ENCODE results near the gene MUC5AC. TPM values are rescaled to one million over a fixed set of nuclear protein-coding genes. Genes with fewer than 3 reads are reported as not detected.
"Not testable (repeated sequence)": the region's sequence is repeated elsewhere in the genome, so short reads cannot be mapped to it uniquely, and the experiment has no call there.

Gene MUC5AC
- total RNA-seq, 6 experiments from 2014 or later = not detected

DNA sequence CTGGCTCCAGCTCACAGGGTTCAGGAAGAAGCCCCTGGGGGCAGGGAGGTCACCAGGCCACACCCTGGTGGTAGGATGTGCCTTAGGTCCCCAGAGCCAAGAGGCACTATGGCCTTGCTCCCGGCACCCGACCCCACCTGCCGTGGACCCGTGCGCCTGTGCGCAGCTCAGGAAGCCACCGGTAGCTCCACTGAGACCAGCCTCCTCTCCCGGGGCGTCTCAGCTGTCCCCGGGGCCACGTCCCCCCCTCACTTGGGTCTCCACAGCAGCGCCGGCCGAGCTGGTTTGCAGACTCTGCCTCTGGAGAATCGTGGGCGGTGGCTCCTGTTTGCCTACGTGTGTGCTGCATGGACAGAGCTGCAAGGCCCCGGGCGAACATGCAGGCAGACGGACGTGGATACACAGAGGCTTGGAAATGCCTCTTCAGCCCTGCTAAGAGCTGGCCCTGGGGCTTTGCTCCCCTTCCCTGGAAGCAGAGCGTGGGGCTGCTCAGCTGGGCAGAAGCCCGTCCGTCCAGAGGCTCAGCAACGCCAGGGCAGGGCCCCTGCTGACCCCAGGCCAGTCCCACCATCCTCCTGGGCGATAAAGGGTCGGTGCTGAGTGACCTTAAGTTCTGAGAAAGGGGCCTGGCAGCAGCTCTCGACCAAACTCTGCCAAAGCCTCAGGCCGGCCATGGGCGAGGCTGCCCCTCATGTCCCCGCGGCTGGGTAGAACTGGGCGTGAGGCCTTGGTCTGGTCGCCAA lies 49.8 kb downstream of the MUC5AC start:
- no peak overlapping the region for H3K4me3 Mint-ChIP-seq
- DNase-seq = no peak
- peaks cover 7% of the 10 kb centered on the region; the same call in 1 of the 2 replicates for H3K36me3 Mint-ChIP-seq (ENCODE audit: low read depth)
- no peak overlapping the region for H3K27ac Mint-ChIP-seq
- TF ChIP-seq, protein P1, sequence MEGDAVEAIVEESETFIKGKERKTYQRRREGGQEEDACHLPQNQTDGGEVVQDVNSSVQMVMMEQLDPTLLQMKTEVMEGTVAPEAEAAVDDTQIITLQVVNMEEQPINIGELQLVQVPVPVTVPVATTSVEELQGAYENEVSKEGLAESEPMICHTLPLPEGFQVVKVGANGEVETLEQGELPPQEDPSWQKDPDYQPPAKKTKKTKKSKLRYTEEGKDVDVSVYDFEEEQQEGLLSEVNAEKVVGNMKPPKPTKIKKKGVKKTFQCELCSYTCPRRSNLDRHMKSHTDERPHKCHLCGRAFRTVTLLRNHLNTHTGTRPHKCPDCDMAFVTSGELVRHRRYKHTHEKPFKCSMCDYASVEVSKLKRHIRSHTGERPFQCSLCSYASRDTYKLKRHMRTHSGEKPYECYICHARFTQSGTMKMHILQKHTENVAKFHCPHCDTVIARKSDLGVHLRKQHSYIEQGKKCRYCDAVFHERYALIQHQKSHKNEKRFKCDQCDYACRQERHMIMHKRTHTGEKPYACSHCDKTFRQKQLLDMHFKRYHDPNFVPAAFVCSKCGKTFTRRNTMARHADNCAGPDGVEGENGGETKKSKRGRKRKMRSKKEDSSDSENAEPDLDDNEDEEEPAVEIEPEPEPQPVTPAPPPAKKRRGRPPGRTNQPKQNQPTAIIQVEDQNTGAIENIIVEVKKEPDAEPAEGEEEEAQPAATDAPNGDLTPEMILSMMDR (IDR thresholded peaks at IDR 0.05) = no peak
- H3K9me3 Mint-ChIP-seq = peaks cover 22% of the 10 kb centered on the region
- peaks cover 14% of the 10 kb centered on the region; the same call in 1 of the 2 replicates for H3K27me3 Mint-ChIP-seq (ENCODE audit: insufficient read depth)
- H3K4me1 Mint-ChIP-seq (ENCODE audit: low read depth) = no peaks in the 10 kb centered on the region

DNA sequence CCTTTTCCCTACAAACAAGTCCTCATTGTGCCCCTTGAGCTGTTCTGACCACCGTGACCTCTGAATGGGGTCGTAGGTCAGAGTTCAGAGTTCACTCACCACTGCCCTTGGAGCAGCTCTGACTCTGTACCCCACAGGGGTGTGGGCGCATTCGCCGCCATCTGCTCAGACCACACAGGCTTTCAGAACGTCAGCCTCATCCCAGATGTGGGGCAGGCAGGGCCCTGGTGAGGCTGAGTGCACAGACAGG lies 50.3 kb downstream of the MUC5AC start:
- Mint-ChIP-seq H3K27ac (no peak overlapping the region), H3K9me3 (peaks cover 23% of the 10 kb centered on the region), H3K36me3 (ENCODE audit: low read depth) (peaks cover 7% of the 10 kb centered on the region; the same call in 1 of the 2 replicates), H3K27me3 (ENCODE audit: insufficient read depth) (peaks cover 14% of the 10 kb centered on the region; the same call in 1 of the 2 replicates), H3K4me1 (ENCODE audit: low read depth) (no peaks in the 10 kb centered on the region), H3K4me3 (no peak overlapping the region)
- TF ChIP-seq, protein P1 (IDR thresholded peaks at IDR 0.05) = no peak
- DNase-seq = no peak

DNA sequence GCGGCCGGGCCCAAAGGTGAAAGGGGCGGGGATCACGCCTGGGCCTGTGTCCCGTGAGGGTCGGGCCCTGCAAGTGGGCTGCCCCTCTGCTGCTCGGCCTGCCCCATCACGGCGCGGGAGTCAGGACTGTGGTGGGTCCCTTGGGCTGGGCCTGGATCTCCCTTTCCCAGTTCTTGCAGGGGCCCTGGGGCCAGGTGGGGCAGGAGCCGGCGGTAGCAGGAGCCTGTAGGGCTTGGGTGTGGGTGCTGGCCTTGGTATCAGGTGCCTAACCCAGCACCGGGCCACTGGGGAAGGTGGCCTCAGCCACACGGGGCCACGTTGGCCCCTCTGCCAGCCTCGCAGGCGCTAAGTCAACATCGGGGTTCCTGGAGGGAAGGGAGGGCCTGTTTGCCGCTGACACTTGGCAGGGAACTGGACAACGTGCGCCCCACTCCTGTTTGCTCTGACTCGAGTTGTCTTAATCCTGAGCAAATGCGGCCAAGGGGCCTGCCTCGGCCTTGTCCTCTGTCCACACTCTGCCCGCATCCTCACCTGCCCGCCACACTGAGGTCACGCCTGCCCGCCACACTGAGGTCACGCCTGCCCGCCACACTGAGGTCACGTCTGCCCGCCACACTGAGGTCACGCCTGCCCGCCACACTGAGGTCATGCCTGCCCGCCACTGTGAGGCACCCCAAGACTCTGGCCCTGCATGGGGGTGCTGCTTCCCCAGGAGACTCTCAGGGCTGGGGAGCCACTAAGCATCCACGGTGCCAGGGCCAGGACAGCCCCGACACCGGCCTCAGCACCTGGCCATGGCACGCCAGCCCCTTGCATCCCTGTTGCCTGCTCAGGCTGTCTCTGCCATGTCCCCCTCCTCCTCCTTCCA lies 50.9 kb downstream of the MUC5AC start:
- Mint-ChIP-seq H3K4me3 (no peak overlapping the region), H3K9me3 (peaks cover 23% of the 10 kb centered on the region), H3K4me1 (ENCODE audit: low read depth) (no peaks in the 10 kb centered on the region), H3K27me3 (ENCODE audit: insufficient read depth) (peaks cover 14% of the 10 kb centered on the region; the same call in 1 of the 2 replicates), H3K27ac (no peak overlapping the region), H3K36me3 (ENCODE audit: low read depth) (peaks cover 7% of the 10 kb centered on the region; the same call in 1 of the 2 replicates)
- TF ChIP-seq, protein P1 (IDR thresholded peaks at IDR 0.05) = no peak
- DNase-seq = no peak

DNA sequence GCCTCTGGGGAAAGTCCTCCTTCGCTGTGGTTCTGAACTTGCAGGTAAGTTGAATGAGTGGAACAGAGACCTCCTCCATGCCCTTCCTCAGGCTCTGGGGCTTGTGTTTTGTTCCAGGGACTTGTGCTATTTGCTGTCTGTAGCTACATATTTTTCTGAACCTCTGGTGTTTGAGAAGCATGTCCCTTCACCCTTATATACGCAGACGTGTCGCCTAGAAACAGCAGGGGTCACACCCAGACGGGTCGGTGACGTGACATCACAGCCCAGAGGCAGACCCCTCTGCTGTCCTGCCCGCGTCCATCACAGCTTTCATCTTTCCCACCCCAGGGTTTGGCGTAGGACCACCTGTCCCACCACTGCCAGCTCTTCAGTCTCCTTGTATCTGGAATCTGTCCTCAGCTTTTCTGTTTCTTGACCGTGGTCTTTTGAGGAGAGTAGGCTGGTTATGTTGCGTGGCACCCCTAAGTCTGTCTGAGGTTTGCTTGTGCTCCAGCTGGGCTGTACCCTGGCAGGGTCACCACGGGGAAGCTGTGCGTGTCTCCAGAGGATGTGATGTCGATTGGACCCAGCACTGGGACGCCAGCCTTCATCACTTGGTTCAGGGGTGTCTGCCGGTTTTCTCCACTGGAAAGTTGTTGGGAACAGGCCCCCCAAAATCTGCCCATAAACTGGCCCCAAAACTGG lies 51.8 kb downstream of the MUC5AC start:
- H3K4me1 Mint-ChIP-seq (ENCODE audit: low read depth) = no peaks in the 10 kb centered on the region
- H3K27me3 Mint-ChIP-seq (ENCODE audit: insufficient read depth) = peaks cover 14% of the 10 kb centered on the region; the same call in 1 of the 2 replicates
- peaks cover 7% of the 10 kb centered on the region; the same call in 1 of the 2 replicates for H3K36me3 Mint-ChIP-seq (ENCODE audit: low read depth)

DNA sequence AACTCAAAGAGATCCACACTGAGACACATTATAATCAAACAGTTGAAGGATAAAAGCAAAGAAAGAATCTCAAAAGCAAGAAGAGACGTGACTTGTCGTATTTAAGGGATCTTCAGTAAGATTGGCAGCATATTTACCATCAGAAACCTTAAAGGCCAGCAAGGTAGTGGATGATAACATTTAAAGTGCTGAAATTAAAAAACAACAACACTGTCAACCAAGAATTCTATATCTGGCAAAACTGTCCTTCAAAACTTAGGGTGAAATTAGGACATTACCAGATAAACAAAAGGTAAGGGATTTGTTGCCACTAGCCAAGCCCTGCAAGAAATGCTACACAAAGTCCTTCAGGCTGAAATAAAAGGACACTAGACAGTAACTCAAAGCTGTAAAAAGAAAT lies 54.1 kb downstream of the MUC5AC start:
- Mint-ChIP-seq H3K36me3 (ENCODE audit: low read depth) (peaks cover 7% of the 10 kb centered on the region; the same call in 1 of the 2 replicates), H3K9me3 (peaks cover 23% of the 10 kb centered on the region), H3K27me3 (ENCODE audit: insufficient read depth) (peaks cover 17% of the 10 kb centered on the region), H3K4me1 (ENCODE audit: low read depth) (no peaks in the 10 kb centered on the region), H3K4me3 (no peak overlapping the region), H3K27ac (no peak overlapping the region)
- DNase-seq = no peak
- TF ChIP-seq, protein P1 (IDR thresholded peaks at IDR 0.05) = no peak

More for the DNA sequence above, 51.8 kb downstream of the MUC5AC start:
- H3K4me3 Mint-ChIP-seq = no peak overlapping the region
- no peak overlapping the region for H3K27ac Mint-ChIP-seq
- TF ChIP-seq, protein P1 (IDR thresholded peaks at IDR 0.05) = no peak
- no peak for DNase-seq
- peaks cover 23% of the 10 kb centered on the region for H3K9me3 Mint-ChIP-seq

DNA sequence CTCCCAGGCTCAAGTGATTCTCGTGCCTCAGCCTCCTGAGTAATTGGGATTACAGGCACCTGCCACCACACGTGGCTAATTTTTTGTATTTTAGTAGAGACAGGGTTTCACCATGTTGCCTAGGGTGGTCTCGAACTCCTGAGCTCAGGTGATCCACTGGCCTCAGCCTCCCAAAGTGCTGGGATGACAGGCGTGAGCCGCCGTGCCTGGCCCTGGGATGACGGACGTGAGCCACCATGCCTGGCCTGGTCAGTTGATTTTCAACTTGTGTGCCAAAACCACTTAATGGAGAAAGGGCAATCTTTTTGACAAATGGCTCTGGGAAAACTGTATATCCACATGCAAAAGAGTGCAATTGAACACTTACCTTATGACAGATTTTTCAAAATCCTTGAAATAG lies 58.1 kb downstream of the MUC5AC start:
- H3K36me3 Mint-ChIP-seq (ENCODE audit: low read depth); DNase-seq; H3K4me3 Mint-ChIP-seq; H3K27ac Mint-ChIP-seq; H3K4me1 Mint-ChIP-seq (ENCODE audit: low read depth): not testable (repeated sequence)
- Mint-ChIP-seq H3K27me3 (ENCODE audit: insufficient read depth) (peaks cover 11% of the 10 kb centered on the region), H3K9me3 (peaks cover 15% of the 10 kb centered on the region)

Data from HFFc6 (cell line).